ENCODE data around the gene ZNF644.

DNA sequence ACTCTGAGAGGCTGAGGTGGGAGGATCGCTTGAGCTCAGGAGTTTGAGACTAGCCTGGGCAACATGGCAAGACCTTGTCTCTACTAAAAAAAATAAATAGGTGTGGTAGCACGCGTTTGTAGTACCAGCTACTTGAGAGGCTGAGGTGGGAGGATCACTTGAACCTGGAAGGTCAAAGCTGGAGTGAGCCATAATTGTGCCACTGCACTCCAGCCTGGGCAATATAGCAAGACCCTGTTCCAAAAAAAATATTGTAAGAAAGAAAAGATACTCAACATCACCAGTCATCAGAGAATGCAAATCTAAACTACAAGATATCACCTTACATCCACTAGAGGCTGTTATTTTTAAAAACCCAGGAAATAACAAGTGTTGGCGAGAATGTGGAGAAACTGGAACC is 32.5 kb downstream of the ZNF644 start:
- TF ChIP-seq, protein P1, sequence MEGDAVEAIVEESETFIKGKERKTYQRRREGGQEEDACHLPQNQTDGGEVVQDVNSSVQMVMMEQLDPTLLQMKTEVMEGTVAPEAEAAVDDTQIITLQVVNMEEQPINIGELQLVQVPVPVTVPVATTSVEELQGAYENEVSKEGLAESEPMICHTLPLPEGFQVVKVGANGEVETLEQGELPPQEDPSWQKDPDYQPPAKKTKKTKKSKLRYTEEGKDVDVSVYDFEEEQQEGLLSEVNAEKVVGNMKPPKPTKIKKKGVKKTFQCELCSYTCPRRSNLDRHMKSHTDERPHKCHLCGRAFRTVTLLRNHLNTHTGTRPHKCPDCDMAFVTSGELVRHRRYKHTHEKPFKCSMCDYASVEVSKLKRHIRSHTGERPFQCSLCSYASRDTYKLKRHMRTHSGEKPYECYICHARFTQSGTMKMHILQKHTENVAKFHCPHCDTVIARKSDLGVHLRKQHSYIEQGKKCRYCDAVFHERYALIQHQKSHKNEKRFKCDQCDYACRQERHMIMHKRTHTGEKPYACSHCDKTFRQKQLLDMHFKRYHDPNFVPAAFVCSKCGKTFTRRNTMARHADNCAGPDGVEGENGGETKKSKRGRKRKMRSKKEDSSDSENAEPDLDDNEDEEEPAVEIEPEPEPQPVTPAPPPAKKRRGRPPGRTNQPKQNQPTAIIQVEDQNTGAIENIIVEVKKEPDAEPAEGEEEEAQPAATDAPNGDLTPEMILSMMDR (IDR thresholded peaks at IDR 0.05), result no peak
- TF ChIP-seq POLR2A (IDR thresholded peaks at IDR 0.05) (no peak), POLR2AphosphoS5 (IDR thresholded peaks at IDR 0.05) (no peak)

All from breast epithelium (tissue), 3 donors.